CD4-positive, alpha-beta T cell treated with Interleukin-4 for 4 hours (primary cell): ENCODE data around the gene TRAFD1.
A peak's percentile ranks its signal among the peaks of the same experiment; 100 is the strongest.

Experiments
- DNase-seq: peaks from one replicate; pipeline ENCODE4 v3.0.0-alpha.2; 2020

Gene TRAFD1

DNA sequence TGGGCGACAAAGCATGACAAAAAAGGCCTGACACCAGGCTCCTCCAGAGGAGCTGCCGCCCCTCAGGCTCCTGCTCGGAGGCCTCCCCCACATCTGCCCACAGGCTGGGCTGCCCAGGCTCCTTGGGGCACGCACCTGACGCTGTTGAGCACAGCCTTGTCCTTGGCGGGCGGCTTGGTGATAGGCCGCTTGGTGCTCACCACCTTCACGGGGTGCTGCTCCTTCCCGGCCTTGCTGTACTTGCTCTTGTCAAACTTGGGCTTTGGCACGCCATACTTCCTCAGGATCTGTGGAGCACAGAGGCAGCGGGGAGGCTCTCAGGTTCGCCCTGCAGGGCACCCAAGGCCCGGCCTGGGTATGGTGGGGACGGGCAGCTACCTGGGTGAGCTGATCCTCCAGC lies 53.4 kb downstream of the TRAFD1 start:
- no peak for DNase-seq

DNA sequence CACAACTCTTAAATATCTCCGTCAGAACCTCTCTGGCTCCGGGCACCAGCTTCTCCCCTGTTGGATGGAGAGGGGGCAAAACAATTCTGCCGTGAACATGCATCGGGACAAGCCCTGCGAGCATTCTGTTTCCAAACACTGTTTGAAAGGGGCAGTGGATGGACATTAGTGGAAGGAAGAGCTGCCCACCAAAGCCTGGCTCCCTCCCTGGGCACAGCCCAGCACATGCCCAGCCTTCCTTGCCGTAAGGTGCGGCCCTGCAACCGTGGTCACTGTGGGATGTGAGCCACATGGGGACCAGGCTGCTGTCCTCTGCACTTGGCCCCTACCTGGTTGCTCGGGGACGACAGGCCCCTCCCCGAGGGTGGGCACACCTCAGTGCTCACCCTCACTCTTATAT lies 54.0 kb downstream of the TRAFD1 start:
- DNase-seq = no peak

DNA sequence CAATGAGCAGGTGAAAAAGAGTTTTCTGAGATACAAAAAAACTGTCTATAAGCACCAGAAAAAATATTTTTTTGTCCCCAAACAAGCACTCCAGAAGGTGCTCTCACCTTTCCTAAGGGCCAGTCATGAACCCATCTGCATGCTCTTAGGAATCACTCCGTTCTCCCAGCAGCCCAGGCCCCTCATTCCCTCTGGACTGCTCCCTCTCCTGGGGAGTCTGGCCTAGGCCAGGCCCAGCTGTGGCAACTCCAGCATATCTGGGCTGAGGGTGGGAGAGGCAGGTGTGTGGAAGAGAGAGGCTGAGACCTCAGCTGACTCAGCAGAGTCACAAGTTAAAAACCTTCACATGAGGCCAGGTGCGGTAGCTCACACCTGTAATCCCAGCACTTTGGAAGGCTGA lies 54.6 kb downstream of the TRAFD1 start:
- DNase-seq = no peak

DNA sequence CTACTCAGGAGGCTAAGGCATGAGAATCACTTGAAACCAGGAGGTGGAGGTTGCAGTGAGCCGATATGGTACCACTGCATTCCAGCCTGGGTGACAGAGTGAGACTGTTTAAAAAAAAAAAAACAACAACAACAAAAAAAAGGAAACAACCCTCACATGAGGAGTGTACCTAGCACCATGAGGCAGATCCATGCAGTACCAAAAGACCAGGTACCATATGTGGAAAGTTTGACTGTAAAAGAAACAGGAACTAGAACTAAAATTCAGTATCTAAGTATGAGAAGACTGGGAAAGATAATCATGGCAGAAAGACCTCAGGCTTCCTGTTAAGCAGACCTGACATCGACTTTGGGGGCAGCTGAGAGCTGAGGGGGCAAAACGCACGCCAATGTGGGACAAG lies 55.1 kb downstream of the TRAFD1 start:
- no peak for DNase-seq

DNA sequence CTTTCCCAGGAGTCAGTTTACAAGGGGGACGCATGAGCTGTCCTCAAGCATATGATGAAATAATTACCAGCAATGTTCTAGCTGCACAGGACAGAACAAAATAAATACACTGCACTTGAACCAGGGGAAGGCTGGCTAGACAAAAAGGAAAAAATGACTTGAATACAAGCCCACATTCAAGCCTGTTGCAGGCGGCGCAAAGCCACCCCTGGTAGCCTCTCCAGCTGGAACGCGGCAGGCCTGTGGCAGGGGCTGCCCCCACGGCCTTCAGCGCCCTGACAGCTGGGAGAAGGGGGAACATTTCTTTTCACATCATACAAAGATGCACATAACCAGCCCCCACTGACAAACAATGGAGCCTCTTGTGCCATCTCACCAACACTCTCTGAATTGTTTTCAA lies 57.1 kb downstream of the TRAFD1 start:
- no peak for DNase-seq

DNA sequence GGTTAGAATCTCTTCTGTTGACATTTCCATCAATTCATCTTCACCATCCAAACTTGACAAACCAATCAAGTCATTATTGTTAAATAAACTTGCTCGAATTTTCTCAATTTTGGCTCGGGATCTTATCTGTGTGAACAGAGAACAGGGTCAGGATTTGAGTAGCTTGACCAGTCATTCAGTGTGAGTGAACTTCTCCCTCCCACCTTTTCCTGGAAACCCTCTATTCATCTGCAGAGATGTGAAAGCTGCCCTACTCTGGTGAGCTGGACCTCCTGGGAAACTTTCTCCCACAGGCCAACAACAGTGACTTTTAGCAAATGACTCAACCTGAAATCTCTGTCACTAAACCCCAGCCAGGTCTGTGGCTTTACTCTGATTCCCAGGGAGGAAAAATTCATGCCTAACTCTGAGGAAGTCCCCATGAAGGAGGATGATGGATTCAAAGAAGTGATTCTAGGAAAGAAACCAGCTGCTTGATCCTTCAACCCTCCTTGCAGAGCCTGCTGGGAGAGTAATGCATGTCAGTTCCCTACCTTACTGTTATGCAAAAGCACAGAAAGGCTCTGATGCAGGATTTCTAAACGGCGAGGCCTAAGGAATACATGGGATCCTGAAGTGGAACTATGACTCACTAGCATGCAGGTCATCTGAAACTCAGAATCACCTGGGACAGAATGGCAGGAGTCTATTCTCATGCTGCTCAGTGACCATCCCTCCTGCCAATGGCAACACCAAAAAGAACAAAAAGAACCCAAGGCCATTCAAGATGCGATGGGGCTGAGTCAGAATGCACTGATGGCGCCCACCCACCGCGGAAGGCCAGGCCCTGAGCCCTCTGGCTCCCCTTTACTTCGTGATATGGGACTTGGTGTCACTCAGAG lies 58.0 kb downstream of the TRAFD1 start:
- DNase-seq = no peak

DNA sequence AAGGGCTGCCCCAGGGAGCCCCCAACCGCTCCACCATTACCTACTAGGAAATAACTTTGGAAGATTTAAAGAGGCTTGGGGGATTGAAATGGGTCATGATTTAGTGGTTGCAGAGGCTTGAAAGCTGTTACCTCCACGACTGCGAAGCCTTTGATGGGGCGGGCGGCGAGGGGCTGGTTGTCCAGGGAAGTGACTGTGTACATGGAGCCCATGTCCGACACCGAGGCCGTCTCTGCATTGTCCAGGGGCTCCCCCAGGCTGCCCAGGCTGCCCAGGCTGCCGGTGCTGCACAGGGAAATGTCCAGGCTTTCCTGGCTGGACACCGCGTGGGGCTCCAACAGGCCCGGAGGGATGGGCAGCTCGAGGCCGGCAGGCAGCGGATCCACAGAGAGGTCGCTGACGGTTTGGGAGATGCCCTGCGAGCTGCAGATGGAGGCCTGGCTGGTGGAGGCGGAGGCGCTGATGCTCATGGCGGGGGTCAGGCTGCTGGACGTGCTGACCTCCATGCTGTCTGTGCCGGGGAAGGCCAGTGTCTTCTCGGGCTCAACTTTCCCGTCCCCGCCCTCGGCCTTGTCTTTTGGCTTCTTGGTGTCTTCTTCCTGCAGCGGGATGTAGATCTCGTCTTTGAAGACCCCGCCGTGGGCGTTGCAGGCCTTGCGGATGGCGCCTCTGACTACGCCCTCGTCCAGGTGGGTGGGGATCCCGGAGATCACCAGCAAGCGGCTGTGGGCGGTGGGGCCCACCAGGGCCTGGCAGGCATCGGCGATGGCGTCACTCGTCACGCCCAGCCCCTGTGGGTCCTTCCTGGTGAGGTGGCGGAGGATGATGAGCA lies 58.9 kb downstream of the TRAFD1 start:
- DNase-seq = no peak

DNA sequence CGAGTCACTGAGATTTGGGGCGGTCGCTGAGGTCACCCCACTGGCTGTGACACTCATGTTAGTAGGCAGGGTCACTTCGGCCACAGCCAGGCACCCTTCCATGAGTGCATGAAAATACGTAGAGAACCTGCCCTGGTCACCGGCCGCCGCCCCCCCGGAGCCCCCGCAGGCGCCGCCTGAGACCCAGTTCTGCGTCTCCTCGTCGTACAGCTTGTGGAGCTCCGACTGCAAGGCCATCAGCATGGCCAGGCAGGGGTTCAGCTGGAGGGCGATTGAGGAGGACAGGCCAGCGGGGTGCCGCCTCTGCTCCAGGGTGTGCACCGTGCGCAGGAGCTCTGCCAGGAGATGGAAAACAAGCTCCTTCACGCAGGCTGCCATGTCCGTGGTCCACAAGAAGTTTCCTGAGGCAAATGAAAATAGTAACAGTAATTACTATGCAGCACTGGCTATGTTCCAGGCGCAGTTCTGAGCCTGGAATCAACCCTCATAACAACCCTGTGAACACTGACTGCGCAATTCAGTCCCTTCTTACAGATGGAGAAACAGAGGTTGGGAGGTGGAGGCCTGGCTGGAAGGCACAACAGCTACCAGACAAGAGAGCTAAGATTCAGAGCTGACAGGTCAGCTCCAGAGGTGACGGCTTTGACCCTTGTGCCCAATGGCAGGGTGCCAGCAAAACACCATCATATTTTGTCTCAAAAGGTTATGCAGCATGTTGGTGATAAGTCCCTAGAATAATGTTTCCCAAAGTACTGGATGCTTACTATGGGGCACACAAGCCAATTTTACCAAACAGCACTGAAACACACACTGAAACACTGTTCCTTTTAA lies 59.9 kb downstream of the TRAFD1 start:
- DNase-seq = no peak

DNA sequence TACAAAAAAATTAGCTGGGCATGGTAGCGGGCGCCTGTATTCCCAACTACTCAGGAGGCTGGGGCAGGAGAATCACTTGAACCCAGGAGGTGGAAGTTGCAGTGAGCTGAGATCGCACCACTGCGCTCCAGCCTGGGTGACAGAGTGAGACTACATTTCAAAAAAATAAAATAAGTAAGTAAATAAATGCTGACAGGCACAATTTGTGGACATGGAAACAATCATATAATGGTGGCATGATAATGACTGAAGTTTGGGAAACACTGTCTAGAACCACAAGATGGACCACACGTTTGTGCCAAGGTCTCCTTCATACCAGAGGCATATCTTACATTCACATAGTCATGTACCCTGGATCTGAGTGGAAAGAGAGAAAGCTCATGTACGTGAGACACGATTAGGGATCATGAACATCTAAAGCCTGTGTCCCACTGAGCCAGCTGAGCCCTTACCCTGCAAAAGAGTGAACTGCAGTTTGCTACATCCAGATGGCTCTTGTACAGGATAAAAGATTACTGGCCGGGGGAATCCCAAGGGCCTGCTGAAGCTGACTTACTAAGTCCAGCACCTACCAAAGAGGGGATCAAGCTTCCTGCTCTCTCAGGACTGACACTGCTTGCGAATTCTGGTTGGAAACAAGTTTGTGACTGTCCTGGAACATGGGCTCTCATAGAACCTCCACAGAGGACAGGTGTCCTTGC lies 62.9 kb downstream of the TRAFD1 start:
- no peak for DNase-seq

DNA sequence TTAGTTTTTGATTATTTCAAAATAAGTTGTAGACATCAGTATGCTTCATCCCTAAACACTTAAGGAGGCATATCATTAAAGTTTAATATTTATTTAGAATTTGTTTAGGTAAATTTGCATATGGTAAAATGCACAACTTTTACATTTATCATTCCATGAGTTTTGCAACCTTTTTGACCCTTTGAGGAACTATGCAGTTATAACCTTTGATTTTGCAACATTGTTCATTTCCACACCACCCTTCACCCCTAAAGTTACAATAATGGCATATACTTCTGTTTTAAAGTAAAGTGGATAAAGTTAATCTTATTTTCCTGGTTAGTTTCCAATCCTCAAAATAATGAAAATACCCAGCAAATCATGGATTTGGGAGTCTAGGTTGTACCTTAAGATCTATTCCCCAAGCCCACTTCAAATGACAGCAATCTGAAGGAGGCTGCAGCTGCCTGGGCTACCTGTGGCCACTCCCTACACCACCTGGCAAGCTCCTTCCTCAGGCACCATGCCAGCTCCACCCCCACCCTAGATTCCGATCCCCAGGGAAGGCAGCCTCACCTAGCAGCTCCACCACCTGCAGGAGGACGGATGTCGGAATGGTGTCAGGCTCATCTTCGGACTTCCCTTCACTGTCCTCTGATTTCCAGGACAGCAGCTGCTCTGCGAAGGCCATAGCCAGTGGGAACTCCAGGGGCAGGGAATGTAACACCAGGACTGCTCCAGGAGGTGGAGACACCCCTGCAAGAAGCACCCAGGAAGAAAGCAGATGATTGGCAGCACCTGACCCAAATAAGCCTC lies 65.1 kb downstream of the TRAFD1 start:
- DNase-seq = no peak

DNA sequence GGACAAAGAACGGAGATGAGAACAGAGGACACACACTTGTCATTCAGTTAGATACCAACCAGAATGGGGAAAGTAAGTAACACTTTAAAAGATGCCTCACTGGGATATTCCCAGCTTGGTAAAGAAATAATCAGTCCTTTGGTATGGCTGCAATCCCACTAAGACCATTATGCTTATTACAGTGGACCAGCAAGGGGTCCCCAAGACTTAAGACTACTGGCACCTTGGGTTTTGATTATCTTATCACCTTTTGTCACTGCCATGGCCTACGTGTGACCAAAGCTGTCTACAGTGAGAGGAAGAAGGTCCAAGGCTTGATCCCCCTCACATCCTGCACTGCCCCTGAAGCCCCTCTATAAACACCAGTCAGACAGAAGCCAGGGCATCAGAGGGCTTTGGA lies 65.8 kb downstream of the TRAFD1 start:
- no peak for DNase-seq

DNA sequence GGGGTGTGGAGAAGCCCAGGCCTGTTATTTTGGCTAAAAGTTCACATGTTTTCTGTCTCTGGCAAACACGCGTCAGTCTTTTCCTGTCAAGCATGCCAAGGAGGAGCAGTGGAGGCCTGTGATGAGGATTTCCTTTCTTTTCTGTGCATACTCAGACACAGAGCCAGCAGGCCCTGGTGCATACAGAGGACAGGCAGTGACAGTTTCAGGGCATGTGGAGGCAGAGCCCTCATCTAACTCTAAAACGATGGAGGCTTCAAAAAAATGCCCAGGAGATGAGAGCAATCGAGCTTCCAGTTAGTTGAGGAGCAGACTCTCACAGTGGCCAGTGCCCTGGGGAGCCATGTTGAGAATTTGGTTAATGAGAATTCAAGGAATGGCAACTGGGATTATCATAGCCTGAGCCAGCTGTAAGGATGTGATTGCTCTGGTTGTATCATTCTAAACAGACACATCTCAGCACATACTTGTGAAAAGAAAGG lies 66.5 kb downstream of the TRAFD1 start:
- no peak for DNase-seq

DNA sequence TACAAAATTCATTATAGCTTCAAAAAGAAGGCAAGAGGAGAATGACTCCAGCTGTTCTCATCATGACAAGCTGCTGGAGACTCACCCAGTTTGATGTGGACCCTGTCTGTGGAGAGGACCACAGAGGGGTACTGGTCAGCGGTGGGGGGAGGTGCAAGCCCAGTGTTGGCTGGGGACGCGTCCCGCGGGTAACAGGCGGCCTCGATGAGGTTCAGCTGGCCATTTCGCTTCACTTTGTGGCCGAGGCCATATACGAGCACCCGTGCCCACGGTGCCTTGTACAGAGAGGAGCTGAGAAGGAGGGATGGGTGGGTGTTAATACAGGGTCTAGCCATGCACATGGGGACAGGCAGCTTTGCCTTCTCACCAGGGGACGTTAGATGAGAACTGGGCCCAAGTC lies 67.1 kb downstream of the TRAFD1 start:
- no peak for DNase-seq

DNA sequence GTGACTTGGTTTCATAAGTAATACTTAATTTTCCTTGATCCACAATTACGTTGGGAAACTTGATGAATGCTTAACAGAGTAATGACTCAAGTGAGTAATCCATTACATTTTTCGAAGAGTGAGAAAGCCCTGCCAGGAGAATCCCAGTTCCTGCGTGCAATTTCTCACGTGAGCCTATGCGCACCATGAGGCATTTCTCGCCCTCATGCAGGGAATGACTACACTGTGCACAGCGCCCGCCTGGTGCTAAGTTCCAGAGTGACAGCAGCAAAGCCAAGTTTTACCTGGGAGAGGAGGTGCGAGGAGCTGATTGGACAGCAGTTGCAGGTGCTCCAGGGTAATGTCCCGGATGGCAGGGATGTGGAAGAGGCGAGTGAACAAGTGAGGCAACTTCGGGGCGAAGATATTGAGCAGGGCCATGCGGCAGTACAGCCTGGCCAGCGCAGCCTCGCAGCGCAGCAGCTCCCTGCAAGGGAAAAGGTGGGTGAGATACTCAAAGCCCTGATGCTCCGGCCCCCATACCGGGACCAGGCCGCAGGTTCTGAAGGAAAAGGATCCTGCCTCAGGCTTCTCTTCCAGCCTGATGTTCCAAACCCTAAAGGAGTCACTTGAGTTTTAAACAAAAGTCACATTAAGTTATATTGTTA lies 69.4 kb downstream of the TRAFD1 start:
- DNase-seq = no peak

DNA sequence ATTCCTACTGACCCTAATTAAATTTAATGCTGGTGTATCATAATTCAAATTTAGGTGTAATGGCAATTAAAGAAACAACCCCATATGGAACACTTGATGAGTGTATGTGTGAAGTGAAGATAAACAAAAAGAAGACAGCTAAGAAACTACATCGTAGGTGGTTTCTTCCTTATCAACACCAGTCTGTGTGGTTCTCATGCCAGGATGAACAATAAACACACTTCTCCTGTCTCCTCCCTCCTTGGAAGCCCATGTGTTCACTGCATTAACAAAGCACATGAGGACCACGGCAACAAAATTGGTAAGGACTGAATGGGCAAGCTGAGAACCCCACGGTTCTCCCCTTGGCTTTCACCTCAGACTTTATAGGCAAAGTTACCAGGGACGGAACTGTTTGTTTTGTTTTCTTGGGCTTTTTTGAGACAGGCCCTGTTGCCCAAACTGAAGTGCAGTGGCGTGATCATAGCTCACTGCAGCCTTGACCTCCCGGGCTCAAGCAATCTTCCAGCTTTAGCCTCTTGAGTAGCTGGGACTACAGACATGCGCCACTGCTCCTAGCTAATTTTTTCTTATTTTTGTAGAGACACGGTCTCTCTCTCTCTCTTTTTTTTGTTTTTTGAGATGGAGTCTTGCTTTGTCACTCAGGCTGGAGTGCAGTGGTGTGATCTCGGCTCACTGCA lies 71.0 kb downstream of the TRAFD1 start:
- no peak for DNase-seq

DNA sequence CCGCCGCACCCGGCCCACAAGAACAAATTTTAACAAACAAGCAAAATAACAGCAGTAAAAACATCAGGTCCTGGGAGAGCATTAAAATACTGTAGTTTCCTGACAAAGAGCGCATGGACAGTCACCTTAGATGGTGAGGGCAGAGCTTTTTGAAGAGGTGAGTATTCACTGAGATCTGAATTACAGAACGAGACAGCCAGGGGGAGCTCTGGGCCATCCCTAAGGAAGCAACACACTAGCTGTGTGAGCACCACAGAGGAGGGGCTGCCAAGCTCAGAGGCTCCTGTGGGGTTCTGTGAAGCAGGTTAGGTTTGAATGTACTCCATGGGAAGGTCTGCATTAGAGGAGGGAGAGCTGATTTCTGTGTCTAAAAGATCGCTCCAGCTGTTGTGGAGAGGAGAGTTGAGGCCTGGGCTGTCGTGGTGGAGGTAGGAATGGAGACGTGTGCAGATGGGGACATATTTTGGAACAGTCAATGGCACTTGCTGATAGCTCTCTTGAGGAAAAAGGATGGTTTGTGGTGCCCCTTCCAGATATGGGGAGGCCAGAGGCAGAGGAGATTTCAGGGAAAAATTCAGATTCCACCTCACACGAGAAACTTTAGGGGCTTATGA lies 72.9 kb downstream of the TRAFD1 start:
- DNase-seq = peak; percentile 30

DNA sequence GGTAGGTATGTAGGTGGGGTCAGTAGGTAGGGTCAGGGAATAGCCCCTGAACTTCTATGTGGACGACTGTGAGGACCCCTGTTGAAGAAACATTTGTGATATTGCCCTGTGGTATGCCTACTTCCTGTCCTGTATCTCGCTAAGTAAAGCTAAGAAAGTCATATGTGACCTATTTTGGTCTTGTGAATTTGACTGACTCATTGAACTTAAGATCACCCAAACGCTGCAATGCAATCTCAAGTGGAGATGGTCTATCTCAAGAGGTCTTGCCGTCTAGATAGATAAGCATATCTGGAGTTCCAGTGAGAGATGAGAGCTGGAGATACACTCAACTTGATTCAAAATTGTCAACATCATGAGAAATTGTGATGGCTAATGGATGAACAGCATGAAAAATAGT lies 73.8 kb downstream of the TRAFD1 start:
- DNase-seq = no peak
